GM12873 (cell line): ENCODE data around the gene MAT2B.

Experiments used
- CTCF ChIP-seq: IDR thresholded peaks from 2 replicates; pipeline ENCODE4 v1.5.1; 2012; ENCODE audit warnings: low read depth, mild to moderate bottlenecking, moderate library complexity, low read length, control low read depth; ENCODE audit not compliant: insufficient read depth; ENCODE audit errors: missing control alignments

Gene MAT2B

GRCh38 chr5:163540696-163541095 is 35.3 kb downstream of the MAT2B start:
- no peak for TF ChIP-seq CTCF

- TF ChIP-seq CTCF = no peak
Observed at GRCh38 chr5:163542771-163543170, 37.4 kb downstream of the MAT2B start.

- TF ChIP-seq CTCF = no peak
Observed at GRCh38 chr5:163544041-163544440, 38.6 kb downstream of the MAT2B start.

GRCh38 chr5:163544836-163545235 is 39.4 kb downstream of the MAT2B start:
- no peak for TF ChIP-seq CTCF

GRCh38 chr5:163548649-163549048 is 43.2 kb downstream of the MAT2B start:
- no peak for TF ChIP-seq CTCF

GRCh38 chr5:163551156-163551555 is 45.7 kb downstream of the MAT2B start:
- no peak for TF ChIP-seq CTCF

GRCh38 chr5:163552536-163552935 is 47.1 kb downstream of the MAT2B start:
- no peak for TF ChIP-seq CTCF
